Measurements from ENCODE around the gene PKP1.
"Not testable (repeated sequence)": the region's sequence is repeated elsewhere in the genome, so short reads cannot be mapped to it uniquely, and the experiment has no call there.

The PKP1 gene, protein sequence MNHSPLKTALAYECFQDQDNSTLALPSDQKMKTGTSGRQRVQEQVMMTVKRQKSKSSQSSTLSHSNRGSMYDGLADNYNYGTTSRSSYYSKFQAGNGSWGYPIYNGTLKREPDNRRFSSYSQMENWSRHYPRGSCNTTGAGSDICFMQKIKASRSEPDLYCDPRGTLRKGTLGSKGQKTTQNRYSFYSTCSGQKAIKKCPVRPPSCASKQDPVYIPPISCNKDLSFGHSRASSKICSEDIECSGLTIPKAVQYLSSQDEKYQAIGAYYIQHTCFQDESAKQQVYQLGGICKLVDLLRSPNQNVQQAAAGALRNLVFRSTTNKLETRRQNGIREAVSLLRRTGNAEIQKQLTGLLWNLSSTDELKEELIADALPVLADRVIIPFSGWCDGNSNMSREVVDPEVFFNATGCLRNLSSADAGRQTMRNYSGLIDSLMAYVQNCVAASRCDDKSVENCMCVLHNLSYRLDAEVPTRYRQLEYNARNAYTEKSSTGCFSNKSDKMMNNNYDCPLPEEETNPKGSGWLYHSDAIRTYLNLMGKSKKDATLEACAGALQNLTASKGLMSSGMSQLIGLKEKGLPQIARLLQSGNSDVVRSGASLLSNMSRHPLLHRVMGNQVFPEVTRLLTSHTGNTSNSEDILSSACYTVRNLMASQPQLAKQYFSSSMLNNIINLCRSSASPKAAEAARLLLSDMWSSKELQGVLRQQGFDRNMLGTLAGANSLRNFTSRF

GRCh38 chr1:201282931-201283829 is at the start of gene PKP1:
PKP1 (plus strand) TSS chr1:201283506; CDS start chr1:201283703, 197 bp downstream.
- peak in 1 of 2 donors; percentile 7 for DNase-seq (ENCODE audit: low read depth in 2 of 2)

DNA sequence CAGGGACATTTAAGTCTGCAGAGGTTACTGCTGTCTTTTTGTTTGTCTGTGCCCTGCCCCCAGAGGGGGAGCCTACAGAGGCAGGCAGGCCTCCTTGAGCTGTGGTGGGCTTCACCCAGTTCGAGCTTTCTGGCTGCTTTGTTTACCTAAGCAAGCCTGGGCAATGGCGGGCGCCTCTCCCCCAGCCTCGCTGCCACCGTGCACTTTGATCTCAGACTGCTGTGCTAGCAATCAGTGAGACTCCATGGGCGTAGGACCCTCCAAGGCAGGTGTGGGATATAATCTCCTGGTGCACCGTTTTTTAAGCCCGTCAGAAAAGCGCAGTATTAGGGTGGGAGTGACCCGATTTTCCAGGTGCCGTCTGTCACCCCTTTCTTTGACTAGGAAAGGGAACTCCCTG is 43.7 kb upstream of the PKP1 start:
- DNase-seq (ENCODE audit: low read depth in 2 of 2), result not testable (repeated sequence)

DNA sequence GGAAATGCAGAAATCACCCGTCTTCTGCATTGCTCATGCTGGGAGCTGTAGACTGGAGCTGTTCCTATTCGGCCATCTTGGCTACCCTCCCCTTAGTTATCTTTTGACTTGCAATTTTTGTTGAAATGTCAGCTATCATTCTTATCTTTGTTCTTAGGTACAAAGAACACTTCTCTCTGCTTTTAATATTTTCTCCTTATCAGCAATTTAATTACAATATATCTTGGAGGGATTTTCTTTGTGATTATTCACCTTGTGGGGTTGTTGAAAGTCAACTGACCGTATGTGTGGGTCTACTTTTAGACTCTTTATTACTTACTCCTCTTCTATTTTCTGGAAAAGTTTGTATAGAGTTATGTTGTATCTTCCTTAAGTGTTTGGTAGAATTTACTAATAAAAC is 43.1 kb upstream of the PKP1 start:
- no peak for DNase-seq (ENCODE audit: low read depth in 2 of 2)

- no peak for DNase-seq (ENCODE audit: low read depth in 2 of 2)
Measured at GRCh38 chr1:201241736-201242135, 41.6 kb upstream of the PKP1 start.

- no peak for DNase-seq (ENCODE audit: low read depth in 2 of 2)
Measured at GRCh38 chr1:201245082-201245481, 38.2 kb upstream of the PKP1 start.

GRCh38 chr1:201248721-201249559 is 34.4 kb upstream of the PKP1 start:
- no peak for DNase-seq (ENCODE audit: low read depth in 2 of 2)

DNA sequence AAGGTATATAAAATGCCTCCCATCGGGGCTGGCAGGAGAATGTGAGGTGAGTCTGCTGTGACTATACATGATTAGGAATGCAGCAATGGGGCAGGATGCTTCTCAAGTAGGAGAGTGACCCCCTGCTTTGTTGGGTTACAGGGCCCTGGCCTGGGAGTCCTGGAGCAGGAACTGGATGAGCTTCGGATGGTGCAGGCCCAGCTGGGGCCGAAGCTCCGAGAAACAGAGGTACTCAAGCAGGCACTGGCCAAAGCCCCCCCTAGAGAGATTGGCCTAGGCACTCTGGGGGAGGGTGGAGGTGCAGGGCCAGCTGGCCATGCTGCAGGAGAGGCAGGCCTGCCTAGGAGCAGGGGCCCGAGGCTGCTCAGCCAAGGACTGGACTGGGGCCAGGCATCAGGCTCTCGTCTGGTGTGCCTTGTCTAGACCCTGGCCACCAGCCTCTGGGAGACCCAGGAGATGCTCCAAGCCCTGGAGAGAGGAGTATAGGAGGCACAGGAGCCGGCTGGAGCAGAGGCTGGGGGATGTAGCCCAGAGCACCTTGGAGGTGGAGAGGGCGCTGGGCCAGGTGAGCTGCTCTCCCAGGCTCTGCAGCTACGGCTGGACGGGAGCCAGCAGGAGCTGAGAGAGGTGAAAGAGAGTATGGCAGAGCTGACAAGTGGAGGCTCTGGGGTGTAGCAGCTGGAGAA is 32.8 kb upstream of the PKP1 start:
- DNase-seq (ENCODE audit: low read depth in 2 of 2), result no peak

DNA sequence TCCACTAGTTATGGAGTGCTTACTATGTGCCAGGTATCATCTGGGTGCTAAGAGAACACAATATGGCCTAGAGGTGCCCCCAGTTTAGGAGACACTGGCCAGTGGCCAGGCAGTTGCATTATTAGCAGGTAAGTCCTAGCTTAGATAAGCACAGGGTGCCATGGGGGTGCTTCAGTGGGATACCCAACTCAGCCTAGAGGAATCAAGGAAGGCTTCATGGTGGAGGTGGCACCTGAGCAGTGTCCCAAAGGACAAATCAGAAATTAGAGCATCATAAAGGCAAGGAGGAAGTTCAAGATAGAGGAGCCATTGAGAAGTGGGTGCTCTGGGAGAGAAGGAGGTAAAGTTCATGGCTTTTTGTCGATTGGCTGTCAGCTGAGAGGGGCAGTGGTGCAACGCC is 31.9 kb upstream of the PKP1 start:
- no peak for DNase-seq (ENCODE audit: low read depth in 2 of 2)

GRCh38 chr1:201251851-201252430 is 31.4 kb upstream of the PKP1 start:
- no peak for DNase-seq (ENCODE audit: low read depth in 2 of 2)

DNA sequence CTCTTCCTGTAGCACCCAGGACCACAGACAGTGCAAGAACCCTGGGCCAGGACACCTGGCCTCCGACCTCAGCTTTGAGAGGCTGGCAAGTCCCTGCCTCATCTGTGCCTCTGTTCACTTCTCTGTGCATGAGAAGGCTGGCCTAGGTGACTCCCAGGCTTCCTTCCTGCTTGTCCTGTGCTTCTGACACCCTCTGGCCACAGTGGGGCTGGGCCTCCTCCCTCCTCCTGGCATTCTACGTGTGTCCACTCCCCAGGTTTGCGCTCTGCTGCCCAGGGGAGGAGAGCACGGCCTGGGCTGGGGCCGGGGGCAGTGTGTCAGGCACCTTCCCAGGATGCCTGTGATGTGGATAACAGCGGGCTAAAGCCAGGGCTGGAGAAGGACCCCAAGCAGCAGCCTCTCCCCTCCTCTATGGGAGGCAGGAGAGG is 30.3 kb upstream of the PKP1 start:
- DNase-seq (ENCODE audit: low read depth in 2 of 2), result no peak

DNA sequence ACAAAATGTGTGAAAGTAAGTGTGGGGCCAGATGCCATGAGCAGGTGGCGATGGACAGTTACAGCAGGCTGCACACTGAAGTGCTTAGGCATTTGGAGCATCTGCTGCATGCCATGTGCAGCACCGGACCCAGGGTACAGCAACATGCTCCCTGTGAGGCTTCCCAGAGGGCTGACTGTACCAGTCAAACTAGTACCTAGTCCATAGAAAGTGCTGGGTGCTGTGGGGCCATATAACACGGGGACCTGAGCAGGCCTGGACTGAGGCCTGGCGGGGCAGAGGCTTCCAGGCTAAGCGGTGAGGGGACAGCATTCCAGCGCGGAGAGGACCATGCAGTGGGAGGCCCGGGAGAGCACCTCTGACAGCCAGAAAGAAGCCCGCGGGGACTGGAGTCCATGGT is 29.9 kb upstream of the PKP1 start:
- no peak for DNase-seq (ENCODE audit: low read depth in 2 of 2)

- no peak for DNase-seq (ENCODE audit: low read depth in 2 of 2)
Measured at GRCh38 chr1:201253906-201254624, 29.2 kb upstream of the PKP1 start.

- DNase-seq (ENCODE audit: low read depth in 2 of 2), result peak; percentile 48 to 61
Measured at GRCh38 chr1:201254625-201255478, 28.5 kb upstream of the PKP1 start.

DNA sequence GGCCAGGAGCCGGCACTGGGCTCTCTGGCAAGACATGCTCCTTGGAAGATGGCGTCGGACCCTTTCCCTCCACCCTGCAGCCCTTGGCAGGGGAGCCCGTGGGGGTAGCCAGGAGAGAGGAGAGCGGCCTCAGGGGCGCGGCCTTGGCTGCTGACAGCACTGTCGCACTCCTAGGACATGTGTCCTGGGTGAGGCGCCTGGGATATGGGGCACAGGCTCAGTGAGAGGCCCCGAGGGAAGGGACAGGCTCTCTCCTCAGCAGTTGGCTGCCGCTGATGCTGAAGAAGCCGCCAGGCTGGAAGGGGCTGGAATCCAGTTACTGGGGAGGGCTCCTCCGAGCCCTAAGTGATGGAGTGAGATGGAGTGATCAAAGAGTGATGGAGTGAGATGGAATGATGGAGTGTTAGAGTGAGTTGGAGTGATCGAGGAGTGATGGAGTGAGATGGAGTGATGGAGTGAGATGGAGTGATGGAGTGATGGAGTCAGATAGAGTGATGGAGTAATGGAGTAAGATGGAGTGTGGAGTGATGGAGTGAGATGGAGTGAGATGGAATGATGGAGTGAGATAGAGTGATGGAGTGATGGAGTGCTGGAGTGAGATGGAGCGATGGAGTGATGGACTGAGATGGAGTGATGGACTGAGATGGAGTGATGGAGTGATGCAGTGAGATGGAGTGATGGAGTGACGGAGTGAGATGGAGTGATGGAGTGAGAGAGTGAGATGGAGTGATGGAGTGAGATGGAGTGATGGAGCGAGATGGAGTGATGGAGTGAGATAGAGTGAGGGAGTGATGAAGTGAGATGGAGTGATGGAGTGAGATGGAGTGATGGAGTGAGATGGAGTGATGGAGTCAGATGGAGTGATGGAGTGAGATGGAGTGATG is 27.6 kb upstream of the PKP1 start:
- DNase-seq (ENCODE audit: low read depth in 2 of 2), result no peak

GRCh38 chr1:201258132-201258531 is 25.2 kb upstream of the PKP1 start:
- DNase-seq (ENCODE audit: low read depth in 2 of 2), result not testable (repeated sequence)

- DNase-seq (ENCODE audit: low read depth in 2 of 2), result no peak
Measured at GRCh38 chr1:201258763-201259230, 24.5 kb upstream of the PKP1 start.

DNA sequence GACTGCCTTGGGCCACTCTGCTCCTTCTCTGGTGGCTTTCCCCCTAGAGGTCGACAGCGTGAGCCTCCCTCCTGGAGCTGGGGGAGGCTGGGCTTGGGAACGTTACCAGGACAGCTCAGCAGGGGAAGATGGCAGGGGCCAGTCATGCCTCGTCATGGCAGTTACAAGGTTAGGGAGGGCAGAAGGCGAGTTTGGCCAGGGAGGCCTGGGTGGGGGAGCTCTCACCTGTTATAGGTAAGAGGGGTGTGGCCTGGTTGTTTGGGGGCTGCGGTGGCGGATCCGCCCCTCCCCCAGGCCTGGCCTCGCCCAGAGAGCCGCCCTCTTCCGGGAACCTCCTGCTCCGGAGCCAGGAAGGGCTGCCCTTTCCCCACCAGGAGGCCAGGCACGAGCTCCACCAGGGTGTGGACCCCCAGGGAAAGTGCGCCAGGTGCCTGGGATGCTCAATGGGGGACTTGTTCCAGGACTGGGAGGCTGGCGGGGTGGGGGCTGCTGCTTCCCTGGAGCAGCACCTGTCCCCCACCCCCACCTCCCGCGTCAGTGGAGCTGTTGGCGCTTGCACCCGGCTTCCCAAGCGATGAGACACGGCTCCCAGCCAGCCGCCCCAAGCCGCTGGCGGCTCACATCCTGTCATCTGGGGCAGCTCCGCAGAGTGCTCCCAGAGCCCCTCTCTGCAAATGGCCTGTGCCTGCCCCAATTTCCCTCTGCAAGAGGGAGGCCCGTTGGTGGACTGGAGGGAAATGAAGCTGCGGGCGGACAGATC is 23.6 kb upstream of the PKP1 start:
- no peak for DNase-seq (ENCODE audit: low read depth in 2 of 2)

Measured in stimulated activated CD4-positive, alpha-beta T cell treated with anti-CD3 and anti-CD28 coated beads, Interleukin-1b, Interleukin-23, amount 100 ng/mL, for 4 hours (primary cell).